ENCODE results near the gene GAP43. TPM values are rescaled to one million over a fixed set of nuclear protein-coding genes. Genes with fewer than 3 reads are reported as not detected.

GAP43 gene
- total RNA-seq, 1 experiment from 2014 or later = not detected

DNA sequence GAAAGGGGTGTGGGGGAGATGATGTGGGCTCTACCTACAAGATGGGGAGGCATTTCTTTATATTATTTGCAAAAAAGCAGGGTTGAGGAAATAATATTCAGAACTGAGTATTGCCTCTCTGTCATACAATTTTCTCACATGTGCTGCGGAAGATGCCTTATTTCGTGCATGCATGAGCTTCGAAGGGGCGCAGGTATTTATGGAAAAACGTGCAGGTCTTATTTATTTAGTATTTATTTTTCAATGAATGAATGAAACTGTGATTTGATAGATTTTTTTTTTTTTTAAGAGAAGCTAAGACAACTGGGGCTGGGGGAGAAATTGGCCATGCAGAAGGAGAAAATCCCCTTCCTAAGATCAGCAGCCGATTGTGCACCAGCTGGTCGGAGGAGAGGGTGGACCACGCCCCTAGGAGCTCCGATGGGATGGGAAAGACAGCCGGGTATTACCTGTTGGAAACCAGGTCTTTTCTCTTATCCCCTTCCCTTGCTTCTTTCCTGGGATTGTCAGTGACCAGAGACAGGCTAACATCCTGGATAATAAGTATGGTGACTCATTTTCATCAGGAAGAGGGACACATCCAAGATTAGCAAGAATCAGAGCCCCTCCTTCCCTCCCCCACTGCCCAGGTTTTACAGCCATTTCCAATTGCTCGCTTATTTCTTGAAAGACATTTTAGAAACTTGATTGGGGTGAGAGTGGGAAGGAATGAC lies 875 bp downstream of the GAP43 start:
- Histone ChIP-seq H3K4me3 (no peak overlapping the region; the same call in 1 of the 2 replicates), H3K9me3 (no peaks in the 10 kb centered on the region), H3K27me3 (peaks cover 25% of the 10 kb centered on the region), H3K36me3 (no peaks in the 10 kb centered on the region)
- DNase-seq = no peak

DNA sequence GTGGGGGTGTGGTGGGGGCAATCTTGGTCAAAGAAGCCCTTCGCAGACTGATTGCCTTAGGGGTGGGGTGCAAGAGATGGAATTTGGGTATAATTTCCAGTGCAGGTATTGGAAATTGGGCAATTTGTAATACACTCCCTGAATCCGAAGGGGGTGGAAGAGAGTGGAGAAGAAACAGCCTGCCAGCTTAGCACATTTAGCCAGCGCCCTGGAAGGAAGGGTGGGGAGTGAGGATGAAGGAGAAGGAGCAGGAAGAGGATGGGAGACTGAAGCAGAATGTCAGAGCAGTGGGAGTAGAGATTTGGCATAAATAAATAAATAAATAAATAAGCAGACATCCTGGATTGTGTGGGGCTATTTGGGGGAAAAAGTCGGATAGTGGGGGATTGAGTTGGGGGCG lies 1.6 kb downstream of the GAP43 start:
- no peaks in the 10 kb centered on the region for H3K9me3 ChIP-seq
- no peaks in the 10 kb centered on the region for H3K36me3 ChIP-seq
- DNase-seq = no peak
- H3K27me3 ChIP-seq = peaks cover 25% of the 10 kb centered on the region
- H3K4me3 ChIP-seq = no peak overlapping the region

DNA sequence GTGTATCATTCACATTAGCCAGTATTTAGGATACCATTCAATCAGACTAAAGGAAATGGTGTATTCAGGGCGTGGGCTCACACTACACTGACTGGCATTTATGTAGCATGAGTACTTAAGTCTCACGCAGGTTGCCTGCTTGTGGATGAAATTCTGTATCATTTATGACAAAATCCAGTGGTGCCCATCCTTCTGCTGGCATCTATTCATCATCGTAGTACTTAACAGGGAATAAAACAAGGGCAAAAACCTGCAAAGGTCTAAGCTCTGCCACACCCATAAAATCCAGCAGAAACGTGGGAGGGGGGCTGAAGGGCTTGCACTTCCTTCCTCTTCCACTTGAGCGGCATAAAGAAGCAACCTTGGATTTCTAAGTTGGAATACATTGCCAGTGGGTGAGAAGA lies 2.7 kb downstream of the GAP43 start:
- H3K27me3 ChIP-seq = peaks cover 26% of the 10 kb centered on the region
- H3K9me3 ChIP-seq = no peaks in the 10 kb centered on the region
- H3K36me3 ChIP-seq = no peaks in the 10 kb centered on the region
- H3K4me3 ChIP-seq = no peak overlapping the region
- no peak for DNase-seq

DNA sequence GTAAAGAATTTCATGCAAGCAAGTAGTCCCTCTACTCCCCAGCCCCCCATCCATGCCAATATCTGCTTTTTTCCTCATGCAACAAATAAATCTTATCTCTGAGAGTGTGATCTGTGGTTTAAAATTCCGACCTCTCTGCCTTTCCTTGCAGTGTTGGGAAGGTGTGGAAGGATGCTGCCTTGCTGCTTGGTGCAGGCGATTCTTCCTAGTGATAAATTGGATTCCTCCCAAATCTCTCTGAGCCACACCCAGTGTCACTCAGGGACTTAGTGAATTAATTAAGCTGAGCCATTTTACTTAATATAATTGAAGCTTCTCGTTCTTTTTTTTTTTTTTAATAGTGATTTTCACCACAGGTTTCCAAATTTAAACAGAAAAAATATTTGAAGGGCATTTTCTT lies 3.4 kb downstream of the GAP43 start:
- no peak for DNase-seq
- Histone ChIP-seq H3K36me3 (no peaks in the 10 kb centered on the region), H3K27me3 (peaks cover 30% of the 10 kb centered on the region), H3K4me3 (no peak overlapping the region), H3K9me3 (no peaks in the 10 kb centered on the region)

DNA sequence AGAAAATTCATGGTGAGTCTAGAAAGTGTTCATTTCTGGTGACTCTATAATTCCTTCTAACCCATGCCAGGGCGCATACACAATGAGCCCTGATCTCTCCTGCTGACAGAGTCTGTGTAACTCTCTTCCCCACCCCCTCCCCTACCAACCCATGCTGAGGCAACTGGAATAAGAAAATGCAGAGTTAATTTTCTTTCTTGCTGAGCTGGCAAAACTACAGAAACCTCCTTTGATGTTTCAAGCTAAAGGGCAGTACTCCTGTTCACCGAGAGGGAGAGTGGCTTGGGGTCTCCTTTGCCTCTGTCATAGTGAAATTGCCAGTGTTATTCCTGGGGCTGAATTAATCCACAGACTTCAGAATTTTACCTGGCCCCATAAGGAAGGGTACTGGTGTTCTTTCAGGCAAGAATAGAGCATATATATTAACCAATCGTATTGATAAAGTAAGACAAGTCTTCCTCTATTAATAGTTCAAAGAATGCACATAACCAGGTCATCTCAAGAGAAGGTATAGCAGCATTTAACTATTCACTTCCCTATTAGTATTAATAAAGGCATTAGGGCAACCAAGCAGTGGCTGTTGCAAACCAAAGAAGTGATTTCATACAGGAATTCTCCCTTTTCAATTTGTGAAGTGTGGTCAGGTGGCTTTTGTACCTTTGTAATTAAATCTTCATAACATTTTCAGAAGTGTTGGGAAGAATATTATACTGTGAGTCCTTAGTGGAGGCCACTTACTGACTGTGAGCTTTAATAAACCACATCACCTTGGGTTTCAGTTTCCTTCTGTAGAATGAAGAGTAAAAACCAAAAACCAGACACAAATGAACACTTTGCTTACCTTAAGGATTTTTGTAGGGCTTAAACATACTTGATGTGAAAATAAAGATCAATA lies 4.1 kb downstream of the GAP43 start:
- Histone ChIP-seq H3K36me3 (no peaks in the 10 kb centered on the region), H3K9me3 (no peaks in the 10 kb centered on the region), H3K27me3 (peaks cover 30% of the 10 kb centered on the region), H3K4me3 (no peak overlapping the region)
- DNase-seq = no peak

DNA sequence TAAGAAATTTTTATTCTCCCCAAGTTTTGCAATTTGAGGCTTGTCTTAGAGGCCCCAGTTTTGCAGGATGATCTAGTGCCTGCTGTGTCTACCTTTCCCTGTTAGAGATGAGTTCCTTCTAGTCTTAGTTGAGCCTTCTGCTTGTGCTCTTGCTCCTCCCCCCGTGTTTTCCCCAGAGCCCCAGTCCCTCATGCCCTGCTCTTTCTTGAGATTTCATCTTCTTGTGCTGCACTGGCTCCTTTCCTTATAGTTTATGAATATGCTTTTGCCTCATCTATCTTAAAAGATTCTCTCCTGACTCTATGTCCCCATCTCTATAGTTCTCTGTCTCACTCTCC lies 4.7 kb downstream of the GAP43 start:
- no peaks in the 10 kb centered on the region for H3K36me3 ChIP-seq
- H3K4me3 ChIP-seq = no peak overlapping the region
- H3K9me3 ChIP-seq = no peaks in the 10 kb centered on the region
- peaks cover 30% of the 10 kb centered on the region for H3K27me3 ChIP-seq
- DNase-seq = no peak

DNA sequence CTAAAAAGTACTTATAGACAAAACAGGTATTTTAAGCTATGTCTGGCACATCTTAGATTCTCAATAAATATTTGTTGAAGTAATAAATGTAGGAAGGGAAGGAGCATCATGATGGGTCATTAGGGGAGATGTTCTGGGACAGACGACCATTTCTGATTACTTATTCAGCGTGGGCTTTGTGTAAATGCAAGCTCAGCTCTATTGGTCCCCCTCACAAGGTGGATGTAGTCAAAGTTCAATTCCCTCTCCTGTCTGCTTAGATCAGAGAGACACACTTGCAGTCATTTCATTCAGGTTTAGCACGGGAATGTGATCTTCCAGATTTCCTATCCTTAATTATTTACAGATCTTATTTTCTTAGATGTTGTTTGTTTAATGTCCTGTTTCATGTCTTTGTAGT lies 7.5 kb downstream of the GAP43 start:
- no peak for DNase-seq
- H3K4me3 ChIP-seq = no peak overlapping the region
- no peaks in the 10 kb centered on the region for H3K36me3 ChIP-seq
- H3K9me3 ChIP-seq = no peaks in the 10 kb centered on the region
- H3K27me3 ChIP-seq = peaks cover 23% of the 10 kb centered on the region

DNA sequence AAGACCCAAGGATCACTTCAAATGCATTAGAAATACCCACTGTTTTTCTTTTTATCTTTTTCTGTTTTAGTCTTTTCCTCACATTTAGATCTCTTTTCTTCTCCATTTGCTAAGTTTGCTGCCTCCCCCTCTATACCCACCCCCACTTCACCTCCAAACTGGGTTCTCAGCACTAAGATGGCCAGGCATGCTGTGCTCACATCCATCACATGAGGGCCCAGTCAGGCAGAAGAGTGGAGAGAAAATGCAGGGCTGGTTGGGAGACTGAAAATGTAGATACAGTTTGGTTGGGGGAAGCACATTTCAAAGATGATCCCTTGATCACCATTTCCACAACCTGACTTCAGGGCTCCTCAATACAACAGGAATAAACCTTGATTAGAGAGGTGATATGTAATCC lies 8.7 kb downstream of the GAP43 start:
- DNase-seq = no peak
- no peak overlapping the region for H3K4me3 ChIP-seq
- H3K27me3 ChIP-seq = peaks cover 14% of the 10 kb centered on the region
- H3K9me3 ChIP-seq = no peaks in the 10 kb centered on the region
- H3K36me3 ChIP-seq = no peaks in the 10 kb centered on the region

DNA sequence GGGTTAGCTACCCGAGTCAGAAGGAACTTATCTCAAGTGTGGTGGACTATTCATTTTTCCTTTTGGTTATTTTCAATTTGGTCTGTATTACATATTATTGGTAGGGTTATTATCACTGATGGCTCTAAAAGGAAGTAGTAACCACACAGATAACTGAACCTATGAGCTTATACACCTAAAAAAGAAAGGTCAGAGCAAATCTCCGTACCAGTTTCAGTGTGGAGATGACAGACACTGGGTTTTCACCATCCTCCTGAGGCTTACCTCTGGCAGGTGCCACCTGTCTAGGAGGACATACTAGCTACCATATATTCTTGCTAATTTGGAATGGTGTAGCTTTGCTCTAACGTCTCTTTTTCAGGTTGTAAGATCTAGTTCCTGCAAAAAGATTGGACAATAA lies 10.2 kb downstream of the GAP43 start:
- Histone ChIP-seq H3K9me3 (no peaks in the 10 kb centered on the region), H3K27me3 (peaks cover 9% of the 10 kb centered on the region), H3K36me3 (no peaks in the 10 kb centered on the region), H3K4me3 (no peak overlapping the region)
- no peak for DNase-seq

DNA sequence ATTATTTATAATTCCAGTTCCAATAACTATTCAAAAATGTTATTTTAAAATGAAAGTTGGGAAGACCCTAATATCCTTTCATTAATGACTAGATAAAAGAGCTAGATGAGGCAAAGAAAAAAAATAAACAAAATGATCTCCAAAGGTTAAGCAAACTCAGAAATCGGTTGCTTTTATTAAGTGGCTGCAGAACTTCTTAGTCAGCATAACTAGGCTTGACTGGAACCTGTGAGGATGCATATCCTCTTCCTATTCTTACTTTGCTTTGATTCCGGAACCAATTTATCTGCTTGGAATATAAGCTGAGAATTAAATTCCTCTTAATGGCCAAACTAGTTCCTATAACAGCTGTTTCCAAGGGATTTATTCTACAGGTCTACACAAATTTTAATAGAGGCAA lies 10.7 kb downstream of the GAP43 start:
- no peaks in the 10 kb centered on the region for H3K36me3 ChIP-seq
- no peaks in the 10 kb centered on the region for H3K9me3 ChIP-seq
- peaks cover 4% of the 10 kb centered on the region; the same call in 1 of the 2 replicates for H3K27me3 ChIP-seq
- no peak for DNase-seq
- no peak overlapping the region for H3K4me3 ChIP-seq

DNA sequence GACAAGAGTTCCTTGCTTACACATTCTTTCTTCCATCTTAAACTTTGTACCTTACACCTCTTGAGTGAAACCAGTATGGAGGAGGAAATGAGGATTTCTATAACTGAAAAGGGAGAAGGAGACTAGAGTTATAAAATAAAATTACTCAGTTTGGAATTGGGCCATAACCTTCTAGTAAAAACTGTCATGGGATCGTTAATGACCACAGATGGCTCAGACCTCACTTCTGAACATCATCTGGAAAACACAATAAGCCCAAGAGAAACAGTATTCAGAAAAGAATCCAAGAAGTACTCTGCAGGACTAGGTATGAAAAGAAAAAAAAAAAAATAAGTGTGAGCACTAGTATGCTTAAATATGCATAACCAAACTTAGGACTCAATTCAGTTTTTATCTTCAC lies 12.1 kb downstream of the GAP43 start:
- peaks cover 4% of the 10 kb centered on the region; the same call in 1 of the 2 replicates for H3K27me3 ChIP-seq
- no peak overlapping the region for H3K4me3 ChIP-seq
- DNase-seq = no peak
- no peaks in the 10 kb centered on the region for H3K9me3 ChIP-seq
- H3K36me3 ChIP-seq = no peaks in the 10 kb centered on the region

DNA sequence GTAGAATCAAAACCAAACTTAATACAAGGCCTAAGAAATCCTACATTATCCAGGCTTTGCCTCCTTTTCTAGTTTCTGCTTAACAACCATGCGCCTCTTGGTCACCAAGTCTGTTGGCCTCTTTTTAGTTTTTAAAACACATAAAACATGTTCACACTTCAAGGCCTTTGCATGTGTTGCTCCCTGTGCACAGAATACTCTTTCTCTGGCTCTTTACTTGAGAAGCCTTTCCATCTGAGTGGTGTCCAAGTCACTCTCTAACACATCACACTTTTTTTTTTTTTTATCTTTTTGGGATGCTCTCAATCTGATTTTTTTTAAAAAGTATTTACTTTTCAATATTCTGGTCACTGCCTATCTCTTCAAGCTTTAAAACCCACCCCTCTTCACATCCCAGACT lies 14.9 kb downstream of the GAP43 start:
- Histone ChIP-seq H3K9me3 (no peaks in the 10 kb centered on the region), H3K36me3 (no peaks in the 10 kb centered on the region), H3K27me3 (no peaks in the 10 kb centered on the region), H3K4me3 (no peak overlapping the region)
- DNase-seq = no peak

DNA sequence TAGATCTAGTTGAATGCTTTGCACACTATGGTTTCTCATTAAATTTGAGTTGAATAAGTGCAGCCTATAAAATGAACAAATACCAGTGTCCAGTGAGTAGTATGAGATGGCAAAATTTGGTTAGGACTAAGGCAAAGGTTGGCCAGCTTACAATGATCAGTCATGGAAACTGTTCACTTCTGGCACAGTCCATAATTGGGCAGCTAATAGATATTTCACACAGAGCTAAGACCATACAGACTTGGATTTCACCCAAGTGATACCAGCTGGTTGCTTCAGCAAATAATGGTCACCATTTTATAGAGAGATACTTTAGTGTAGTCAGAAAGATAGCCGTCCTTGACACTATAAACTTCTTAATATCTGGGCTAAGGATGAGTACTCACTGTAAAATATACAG lies 15.7 kb downstream of the GAP43 start:
- Histone ChIP-seq H3K9me3 (no peaks in the 10 kb centered on the region), H3K27me3 (no peaks in the 10 kb centered on the region), H3K4me3 (no peak overlapping the region), H3K36me3 (no peaks in the 10 kb centered on the region)
- no peak for DNase-seq

DNA sequence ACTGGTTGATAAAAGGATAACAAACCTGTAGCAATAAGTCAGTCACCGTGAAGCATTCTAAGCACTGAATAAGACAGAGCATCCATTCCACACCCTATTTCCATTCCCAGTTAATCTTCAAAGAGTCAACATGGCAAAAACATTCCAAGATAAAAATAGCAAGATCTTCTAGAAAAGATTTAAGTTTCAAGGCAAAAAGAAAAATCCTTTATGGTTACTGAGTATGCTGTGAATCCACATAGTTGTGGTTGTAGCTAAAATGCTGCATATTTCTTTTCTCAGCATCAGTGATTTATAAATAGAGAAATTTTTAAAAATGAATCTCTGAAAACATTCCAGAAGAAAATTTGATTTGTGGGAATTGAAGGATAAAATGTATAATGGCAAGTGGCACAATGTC lies 21.1 kb downstream of the GAP43 start:
- no peak overlapping the region for H3K4me3 ChIP-seq
- H3K9me3 ChIP-seq = no peaks in the 10 kb centered on the region
- H3K27me3 ChIP-seq = no peaks in the 10 kb centered on the region
- no peaks in the 10 kb centered on the region for H3K36me3 ChIP-seq
- DNase-seq = no peak

DNA sequence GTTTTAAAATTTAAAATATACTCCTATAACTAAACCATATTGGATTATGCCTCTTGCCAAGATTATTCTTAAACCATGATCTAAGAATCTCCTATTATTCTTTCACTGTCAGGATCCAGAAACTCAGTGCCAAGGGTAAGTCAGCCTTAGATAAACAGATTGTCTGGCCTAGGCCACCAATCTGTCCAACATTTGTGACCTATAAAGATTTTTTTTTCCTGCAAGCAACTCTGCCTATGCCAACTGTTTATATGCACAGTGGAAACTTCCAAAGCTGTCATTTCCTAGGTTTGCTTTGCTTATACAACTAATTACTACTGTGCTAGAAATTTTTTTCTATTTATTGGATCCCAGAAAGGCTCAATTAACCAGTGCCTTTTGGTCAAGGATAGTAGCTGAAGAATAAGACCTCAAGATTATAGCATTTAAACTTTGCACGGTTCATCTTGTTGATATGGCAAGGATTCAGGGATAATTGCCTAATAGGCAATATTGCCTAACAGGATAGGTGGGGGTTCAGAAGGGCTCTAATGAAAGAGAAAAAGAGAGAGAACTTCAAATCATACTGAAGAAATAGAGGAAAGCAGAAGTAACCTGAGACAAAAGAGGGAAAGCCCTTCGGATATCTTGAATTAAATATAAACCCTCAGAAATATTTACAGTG lies 22.8 kb downstream of the GAP43 start:
- H3K36me3 ChIP-seq = no peaks in the 10 kb centered on the region

DNA sequence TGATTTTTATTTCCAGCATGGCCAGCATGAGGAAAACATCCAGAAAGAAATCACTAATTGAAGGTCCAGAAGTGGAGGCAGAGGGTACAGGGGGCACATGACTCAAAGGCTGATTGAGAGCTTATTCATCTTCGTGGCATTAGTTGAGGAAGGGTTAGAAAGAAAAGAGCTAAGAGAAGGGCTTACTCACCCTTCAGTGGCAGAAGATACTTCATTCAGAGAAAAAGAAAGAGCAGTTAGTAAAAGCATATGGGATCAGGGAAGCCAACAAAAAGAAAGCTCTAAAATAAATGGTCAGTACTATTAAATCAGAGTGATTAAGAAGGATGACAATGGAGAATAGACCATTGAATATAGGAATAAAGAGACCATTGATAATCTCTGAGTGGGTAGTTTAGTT lies 25.2 kb downstream of the GAP43 start:
- DNase-seq = peak; percentile 37
- no peak overlapping the region for H3K4me3 ChIP-seq
- no peaks in the 10 kb centered on the region for H3K36me3 ChIP-seq
- no peaks in the 10 kb centered on the region for H3K9me3 ChIP-seq
- H3K27me3 ChIP-seq = no peaks in the 10 kb centered on the region

More for the DNA sequence above, 22.8 kb downstream of the GAP43 start:
- no peaks in the 10 kb centered on the region for H3K27me3 ChIP-seq
- H3K9me3 ChIP-seq = no peaks in the 10 kb centered on the region
- peak; percentile 34 for DNase-seq
- no peak overlapping the region for H3K4me3 ChIP-seq

DNA sequence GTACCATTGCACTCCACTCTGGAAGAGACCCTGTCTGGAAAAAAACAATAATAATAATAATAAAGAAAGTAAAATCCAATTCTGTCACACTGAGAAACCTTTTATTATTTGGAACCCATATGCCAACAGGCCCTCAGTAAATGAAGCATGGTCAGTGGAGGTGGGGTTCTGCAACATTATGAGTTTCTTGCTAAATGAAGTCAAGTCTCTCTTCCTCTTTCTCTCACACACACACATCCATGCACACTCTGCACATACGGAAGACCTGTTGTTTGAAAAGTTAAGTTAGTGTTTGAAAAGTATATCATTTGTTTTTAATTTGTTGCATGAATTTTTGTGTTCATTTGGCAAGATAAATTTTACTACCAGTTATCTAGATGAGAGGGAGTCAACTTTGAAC lies 27.8 kb downstream of the GAP43 start:
- DNase-seq = no peak
- Histone ChIP-seq H3K4me3 (no peak overlapping the region), H3K36me3 (no peaks in the 10 kb centered on the region), H3K9me3 (no peaks in the 10 kb centered on the region), H3K27me3 (no peaks in the 10 kb centered on the region)
